DLD1 (cell line): ENCODE measurements around the gene SFN.
"Not testable (repeated sequence)": the region's sequence is repeated elsewhere in the genome, so short reads cannot be mapped to it uniquely, and the experiment has no call there.

Experiments used
- in situ Hi-C: cut with HindIII; loops from 2 replicates; pipeline ENCODE4 v1.10.0; 2017; ENCODE audit warnings: low sequenced_read_pairs

Gene SFN

DNA sequence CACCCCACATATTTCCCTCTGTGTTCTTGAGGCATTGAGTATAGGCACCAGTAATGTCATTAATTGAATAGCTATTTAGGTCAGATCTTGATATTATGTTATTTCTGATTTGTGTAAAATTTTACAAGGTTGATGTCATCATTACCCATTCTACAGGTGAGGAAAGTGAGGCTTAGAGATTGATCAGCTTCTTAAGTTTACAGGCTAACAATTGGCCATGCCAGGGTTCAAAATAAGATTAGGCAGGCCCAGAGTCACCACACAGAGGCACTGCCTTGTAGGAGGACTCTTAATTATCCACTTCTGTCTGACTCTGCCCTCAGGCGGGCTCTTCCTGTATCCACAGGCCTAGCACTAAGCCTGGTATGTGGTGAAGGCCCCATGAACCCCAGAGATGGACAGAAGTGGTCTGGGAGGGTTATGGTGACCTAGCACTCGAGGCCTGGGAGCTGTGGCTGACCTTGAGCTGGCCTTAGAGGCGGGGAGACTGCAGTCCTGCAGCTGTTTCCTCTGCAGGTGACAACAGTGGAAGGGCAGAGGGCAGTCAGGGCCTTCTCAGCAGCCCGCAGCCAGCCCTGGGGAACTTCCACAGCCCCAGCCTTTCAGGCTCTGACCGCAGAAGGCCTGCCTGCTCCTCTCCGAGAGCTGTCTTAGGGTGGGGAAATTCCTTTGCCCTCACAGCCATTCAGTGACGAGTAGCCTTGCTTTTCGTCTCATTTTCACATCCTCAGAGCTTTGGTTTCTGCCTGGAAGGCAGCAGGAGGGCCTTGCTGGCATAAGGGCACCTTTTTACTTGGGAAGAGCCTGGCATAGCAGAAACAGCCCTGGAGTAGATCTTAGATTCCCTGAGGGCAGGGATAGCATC, 24.2 kb upstream of the SFN start:
- in situ Hi-C loops: no loop called here

DNA sequence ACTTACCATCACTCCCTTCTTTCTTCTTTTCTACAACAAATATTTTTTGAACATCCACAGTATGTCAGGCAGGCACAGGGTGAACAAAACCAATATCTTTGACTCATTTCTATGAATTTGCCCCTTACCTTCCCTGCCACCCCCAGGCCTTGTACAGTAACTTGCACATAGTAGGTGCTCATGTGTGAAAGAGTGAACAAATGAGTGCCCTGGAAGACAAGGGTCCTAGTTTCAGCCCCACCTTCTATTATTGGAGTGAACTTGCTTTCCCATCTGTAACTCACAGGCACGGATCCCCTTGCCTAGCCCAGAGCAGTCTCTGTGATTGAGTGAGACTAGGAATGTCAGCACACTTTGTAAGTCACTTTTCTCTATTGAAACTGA, 23.6 kb upstream of the SFN start:
- in situ Hi-C loops: no loop called here

DNA sequence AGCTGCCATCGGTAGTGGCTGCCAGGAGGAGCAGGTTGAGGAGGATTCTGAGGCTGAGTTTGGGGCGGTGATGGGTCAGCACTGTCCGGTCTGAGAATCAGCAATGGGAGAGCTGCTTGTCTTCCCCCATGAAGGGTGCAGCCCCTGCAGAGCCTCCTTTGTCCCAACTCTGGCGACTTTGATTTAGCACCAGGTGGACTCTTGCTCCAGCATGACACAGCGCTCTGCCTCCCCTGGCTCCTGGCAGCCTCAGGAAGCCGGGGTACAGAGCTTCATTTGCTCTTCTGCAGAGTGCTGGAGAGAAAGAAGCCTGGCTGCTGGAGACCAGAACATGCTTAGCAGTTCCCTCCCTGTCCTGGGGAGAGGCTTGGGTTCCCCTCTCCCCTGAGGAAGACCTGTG, 23.2 kb upstream of the SFN start:
- in situ Hi-C loops: no loop called here

DNA sequence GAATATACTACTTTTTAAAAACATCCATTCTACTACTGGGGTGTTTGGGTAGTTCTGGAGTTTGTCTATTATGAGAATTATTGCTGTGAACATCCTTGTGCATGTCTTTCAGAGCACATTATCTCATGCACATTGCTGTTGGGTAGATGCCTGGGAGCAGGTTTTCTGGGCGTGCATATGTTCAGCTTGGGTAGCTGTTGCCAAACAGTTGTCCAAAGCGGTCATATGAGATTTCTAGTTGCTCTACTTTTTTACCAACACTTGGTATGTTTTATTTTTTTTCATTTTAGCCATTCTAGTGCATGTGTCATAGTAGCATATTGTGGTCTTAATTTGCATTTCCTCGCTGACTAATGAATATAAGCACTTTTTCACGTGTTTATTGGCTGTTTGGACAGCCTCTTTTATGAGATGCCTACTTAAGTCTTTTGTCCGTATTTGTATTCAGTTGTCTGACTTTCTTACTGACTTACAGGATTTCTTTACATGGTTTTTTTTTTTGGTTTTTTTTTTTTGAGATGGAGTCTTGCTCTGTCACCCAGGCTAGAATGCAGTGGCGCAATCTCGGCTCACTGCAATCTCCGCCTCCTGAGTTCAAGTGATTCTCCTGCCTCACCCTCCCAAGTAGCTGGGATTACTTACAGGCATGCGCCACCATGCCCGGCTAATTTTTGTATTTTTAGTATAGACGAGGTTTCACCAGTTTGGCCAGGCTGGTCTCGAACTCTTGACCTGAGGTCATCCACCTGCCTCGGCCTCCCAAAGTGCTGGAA, 18.3 kb upstream of the SFN start:
- in situ Hi-C loops: no loop called here

DNA sequence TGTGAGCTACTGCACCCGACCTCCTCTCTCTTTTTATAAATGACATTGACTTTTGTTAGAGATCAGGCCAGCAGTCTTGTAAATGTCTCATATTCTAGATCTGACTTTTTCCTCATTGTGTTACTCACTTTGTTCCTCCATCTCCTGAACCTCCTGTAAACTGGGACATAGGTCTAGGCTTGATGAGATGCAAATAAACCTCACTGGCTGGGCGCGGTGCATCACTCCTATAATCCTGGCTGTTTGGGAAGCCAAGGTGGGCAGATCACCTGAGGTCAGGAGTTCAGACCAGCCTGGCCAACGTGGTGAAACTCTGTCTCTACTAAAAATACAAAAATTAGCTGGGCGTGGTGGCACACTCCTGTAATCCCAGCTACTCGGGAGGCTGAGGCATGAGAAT, 15.1 kb upstream of the SFN start:
- in situ Hi-C loops: not testable (repeated sequence)

DNA sequence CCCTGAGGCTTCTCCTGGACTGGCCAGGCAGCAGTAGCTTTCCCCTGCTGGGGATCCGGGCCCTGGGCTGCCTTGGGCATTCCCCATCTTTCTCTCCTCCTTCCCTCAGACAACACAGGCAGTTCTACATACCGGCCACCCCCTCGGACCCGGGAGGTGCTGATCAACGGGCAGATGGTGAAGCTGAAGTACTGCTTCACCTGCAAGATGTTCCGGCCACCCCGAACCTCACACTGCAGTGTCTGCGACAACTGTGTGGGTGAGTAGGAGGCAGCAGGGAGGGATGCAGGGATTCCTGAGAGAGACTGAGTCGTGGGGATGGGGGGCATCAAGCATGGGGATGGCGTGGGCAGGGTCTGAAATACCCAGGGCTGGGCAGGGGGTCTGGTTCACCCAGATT, 14.4 kb upstream of the SFN start:
- in situ Hi-C loops: no loop called here

DNA sequence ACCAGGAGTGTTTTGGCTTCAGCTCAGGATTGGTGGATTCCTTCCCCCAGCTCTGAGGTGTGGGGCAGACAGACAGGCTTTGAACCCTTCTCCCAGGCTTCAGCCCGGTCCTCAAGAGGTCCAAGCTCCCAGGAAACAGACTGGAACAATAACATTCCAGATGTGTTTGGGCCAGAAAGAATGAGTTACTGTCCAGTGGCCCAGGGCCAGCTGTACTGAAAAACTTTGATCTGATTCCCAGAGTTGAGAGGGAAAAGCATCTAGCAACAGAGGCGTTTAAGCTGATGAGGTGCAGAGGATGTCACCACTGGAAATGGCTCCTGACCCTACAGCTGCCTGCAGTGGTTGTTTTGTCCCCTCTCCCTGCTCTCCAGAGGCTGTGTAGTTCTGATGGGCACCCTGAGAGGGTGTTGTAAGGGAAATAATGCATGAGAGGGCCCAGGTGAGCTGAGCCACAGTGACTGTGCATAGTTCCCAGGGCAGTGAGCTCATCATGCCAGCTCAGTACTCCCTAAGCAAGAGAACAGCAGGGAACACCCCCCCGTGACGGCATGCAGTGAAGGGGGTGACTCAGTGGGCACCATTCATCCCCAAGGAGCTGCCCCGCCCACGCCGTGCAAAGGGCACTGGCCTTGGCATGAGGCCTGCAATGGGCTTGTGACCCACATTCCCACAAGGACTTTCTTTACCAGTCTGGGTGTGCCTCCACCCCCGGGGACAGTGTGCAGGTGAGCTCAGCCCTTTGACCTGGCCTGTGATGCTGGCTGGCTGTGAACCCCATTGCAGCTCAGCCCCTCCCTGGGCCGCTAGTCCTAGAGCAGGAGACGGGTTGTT, 13.8 kb upstream of the SFN start:
- in situ Hi-C loops: no loop called here

DNA sequence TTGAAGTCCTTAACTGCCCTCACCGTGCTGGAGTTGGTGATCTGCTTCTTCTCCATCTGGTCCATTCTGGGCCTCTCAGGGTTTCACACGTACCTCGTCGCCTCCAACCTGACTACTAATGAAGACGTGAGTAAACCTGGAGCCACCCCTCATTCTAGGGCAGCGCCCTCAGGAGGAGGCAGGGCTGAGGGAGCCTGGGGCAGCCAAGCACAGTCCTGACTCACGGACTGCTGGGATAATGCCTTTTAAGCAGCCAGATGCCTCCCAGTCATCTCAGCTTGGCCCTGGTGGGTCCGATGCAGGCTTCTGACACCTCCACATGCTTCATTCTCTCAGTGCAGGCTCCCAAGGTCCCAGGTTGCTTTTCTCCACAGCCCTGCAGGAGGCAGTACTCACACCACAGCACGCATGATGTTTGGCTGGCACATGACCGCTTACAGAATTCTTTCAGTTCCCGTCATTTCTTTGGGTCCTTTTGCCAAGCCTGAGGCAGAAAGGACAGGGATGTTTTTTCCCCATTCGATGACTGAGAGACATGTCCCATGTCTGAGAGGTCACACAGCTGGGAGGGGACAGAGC, 11.8 kb upstream of the SFN start:
- in situ Hi-C loops: no loop called here

DNA sequence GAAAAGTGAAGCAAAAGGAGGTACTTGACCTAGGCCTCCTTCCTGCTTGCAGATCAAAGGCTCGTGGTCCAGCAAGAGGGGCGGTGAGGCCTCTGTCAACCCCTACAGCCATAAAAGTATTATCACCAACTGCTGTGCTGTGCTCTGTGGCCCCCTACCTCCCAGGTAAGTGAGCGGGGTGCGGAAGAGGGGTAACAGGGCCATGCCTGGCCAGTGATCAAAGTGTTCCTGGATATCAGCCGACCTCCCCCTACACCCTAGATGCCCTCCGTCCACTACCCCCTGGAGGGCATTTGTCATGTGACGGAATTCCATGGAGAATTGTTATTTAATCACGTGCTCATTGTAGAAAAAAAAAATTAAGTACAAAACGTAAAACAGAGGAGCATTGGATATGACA, 10.2 kb upstream of the SFN start:
- in situ Hi-C loops: no loop called here

DNA sequence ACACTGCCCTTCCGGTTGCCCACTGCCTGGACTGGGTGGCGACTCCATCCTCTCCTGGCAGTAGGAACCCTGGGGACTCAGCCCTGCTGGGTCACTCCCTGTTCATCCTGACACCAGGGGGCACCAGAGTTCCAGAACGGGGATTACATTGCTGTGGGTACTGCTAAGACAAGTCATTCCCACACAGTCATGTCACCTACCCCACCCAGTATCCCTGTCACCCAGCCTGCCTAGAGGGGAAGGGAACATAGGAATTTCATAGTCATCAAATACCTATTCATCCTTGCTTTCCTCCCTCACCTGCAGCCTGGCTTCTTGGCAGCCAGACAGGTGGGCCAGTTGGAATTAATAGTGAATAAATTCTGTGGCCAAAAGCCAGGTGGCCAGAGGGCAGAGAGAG, 9.8 kb upstream of the SFN start:
- in situ Hi-C loops: no loop called here

DNA sequence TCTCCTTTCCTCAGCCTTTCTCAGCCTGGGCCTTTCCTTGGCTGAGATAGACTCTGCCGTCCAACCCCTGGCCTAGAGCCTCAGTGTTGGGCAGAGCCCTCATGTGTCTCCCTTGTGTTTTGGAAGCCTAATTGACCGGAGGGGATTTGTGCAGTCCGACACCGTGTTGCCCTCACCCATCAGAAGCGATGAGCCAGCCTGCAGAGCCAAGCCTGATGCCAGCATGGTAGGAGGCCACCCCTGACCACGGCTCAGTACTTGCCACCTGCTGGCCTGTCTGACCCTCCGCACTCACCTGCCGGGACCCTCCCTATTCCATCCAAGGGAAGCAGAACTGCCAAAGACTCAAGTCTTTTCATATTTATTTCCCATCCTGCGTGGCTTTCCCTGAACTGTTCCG, 9.3 kb upstream of the SFN start:
- in situ Hi-C loops: no loop called here

DNA sequence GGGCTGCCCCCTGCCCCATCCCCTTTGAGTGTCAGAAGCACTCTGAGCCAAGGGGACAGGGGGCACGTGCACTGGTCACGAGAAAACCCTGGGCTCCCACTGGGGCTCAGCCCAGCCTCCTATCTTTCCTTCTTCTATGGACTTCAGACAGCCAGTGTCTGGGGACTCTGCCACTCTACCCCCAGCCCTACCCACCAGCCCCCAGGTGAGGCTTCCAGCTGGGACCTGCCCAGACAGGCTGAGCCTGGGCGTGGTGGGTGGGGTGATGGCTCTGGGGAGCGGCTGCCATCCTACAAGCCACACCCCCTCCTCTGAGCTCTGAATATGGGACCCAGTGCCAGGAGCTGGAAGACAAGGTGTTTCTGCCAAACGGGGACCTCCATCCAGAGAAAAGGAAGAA, 8.0 kb upstream of the SFN start:
- in situ Hi-C loops: no loop called here

DNA sequence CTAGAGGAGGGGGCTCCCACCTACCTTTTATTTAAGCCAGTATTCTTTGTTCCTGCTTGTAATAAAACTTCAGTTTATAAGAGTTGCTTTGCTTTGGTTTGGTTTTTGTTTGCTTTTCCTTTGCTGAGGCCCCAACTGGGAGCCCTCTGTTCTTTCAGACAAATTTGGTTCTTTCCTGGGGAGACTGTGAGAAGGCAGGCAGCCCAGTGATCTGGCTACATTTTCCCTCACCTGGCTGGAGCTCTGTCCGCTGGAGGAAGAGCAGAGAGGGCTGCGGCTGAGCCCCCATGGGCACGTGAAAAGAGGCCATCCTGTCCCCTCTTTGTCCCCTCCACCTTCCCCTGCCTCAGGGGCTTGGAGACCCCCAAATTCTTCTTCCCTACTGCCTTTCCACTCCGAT, 7.3 kb upstream of the SFN start:
- in situ Hi-C loops: no loop called here

DNA sequence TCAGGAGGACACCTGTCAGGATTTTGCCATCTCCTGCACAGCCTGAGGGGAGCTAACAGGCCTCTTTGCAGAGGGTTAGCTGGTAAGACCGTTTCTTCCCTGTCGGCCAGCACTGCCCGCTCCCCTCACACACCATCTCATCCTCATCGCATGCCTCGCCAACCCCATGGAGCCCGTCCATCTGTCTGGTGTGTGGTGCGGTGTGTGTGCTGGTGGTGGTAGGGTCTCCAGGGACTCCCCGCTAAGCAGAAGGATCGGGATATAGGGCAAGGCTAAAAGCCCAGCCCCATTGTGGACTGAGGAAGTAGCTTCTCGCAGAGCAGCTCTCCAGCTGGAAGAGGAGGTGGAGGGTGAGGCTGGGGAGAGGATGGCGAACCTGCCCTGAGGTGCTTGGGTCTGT, 6.8 kb upstream of the SFN start:
- in situ Hi-C loops: no loop called here

DNA sequence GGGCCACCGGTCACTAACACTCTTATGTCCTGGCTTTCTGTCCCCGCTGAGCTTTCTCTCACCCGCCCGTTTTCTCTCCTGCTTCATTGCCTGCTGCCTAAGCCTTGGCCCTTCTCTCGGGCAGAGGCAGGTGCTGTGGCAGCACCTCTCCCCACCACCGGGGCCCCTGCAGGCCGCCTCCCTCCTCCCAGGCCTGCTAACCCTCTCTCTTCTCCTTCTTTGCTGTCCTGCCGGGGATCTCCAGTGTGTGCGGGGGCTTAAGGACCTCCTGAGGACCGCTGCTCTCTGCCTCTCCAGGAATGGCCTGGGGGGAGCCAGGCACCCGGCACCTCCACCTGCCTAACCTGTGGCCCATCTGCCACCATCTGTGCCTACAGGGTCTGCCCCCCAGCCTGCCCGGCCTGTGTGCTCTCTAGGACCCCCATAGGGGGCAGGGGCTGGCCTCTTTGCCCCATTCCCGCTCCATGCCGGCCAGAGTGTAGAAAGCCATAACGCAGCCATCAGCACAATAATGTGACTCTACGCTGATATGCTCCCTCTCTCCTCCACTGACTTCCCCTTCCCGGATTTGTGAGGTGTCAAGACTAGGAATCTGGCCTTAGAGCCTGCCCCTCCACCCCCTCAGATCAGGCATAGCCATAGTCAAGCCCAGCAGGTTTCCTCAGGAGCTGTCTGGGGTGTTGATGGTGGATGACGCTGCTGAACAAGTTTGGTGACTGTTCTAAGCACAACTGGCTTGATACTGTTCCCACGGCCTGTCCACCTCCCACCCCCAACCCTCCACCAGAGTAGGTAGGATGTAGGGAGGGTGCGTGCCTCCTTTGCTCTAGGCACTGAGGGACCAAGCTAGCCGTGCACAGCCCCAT, 6.1 kb upstream of the SFN start:
- in situ Hi-C loops: no loop called here

DNA sequence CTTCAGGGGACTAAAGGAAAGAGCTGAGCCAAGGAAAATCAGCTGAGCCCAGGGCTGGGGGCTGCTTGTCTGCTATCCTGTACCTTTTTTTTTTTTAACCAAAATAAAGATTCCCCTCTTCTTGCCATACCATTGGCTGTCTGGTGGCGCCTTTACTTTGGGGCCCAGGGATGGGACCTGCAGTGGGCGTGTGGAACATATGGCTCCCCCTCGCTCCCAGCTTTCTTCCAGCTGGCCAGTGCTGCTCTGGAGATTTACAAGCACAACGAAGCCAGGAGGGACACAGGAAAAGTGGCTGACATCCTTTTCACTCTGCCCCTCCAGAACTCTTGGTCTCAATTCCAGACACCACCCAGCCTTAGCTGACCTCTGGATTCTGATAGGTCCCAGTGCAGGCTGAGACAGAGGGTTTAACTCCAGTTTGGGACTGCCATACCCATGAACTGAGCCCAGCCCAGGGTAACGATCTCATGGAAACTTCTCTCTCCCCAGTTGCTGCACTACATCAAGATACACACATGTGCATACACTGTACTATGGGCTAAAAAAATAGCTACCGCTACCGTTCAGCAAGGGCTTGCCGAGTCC, 5.4 kb upstream of the SFN start:
- in situ Hi-C loops: no loop called here

DNA sequence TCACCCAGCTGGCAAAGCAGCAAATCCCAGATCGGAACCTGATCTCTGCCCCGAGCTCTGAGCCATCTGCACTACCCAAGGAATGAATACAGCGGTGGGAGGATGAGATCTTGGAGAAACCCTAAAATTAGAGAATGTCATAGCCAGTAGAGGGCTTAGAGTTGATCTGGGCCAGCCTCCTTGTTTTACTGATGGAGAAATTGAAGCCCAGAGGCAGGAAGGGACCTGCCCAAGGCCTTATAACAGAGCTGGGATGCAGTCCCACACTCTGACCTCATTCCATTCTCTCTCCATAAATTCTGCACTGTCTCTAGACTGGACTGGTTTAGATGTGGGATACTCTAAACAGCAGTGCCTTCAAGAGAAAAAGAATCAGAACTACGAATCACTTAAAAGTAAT, 4.8 kb upstream of the SFN start:
- in situ Hi-C loops: no loop called here

DNA sequence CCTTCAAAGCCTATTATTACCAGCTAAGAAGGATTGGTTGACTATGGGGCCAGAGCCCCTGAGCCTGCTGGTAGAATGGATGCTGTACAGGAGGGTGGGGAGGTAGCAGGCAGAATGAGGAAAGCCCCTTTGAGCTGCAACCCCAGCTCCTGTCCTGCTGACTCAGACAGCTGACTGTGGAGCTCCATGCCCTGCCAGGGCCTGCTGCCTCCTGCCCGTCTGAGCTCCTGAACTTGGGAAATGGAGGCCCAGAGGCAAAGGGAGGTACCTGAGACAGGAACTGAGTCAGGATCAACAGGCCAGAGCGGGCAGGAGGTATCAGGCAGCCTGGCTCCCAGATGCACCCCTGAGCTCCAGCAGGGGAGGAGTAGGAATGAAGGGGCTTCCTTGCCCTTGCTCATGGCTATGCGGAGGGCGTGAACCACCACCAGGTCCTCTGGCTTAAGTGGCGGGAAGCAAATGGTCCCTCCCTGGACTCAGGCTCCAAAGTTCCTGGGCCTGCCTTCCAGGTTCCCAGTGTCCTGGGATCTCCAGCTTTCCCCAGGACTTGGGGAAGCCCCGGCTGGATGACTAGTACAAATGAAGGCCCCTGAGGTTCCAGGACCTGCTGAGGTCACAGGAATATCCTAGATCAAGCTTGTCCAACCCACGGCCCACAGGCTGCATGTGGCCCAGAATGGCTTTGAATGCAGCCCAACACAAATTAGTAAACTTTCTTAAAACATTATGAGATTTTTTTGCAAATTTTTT, 3.9 kb upstream of the SFN start:
- in situ Hi-C loops: no loop called here

DNA sequence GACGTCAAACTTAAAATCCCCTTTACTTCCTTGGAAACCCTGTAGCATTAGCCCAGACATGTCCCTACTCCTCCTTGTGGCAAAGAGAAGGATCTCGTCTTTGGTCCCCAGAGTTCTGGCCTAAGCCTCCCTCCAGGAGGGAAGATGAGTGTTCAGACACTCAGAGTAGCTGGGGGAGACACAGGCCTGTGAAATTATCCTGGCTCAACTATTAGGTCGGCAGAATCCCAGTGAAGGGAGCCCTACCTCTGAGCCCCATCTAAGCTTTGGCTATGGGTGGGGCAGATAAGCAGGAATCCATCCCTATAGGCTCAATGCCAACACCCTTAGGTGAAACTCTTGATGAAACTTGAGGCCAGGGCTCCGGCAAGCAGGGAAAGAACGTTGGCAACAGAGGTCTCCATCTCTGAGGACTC, 1.7 kb upstream of the SFN start:
- in situ Hi-C loops: no loop called here
